GM12878 (cell line): ENCODE data around the gene CAB39. TPM values are rescaled to one million over a fixed set of nuclear protein-coding genes. Genes with fewer than 3 reads are reported as not detected.

Source experiments
- ATAC-seq: fragments of 200-7000 bp; cut with Tn5 transposase; 3 replicates; pipeline ENCODE4 v1.9.1; 2020; ENCODE audit warnings: mild to moderate bottlenecking, moderate library complexity
- BruUV-seq: library from RNA; stranded (reverse); fragments of 400-500 nt; replicated peaks from 2 replicates; lab custom pipeline; 2021; lab: Mats Ljungman, UMichigan
- CTCF ChIA-PET: fragments of 300-600 bp; sonication (Branson Sonifier 250); formaldehyde crosslinking; extraction: SDS; loops from one replicate; lab custom pipeline; 2021; ENCODE audit warnings: inconsistent platforms; lab: Yijun Ruan, JAX
- POLR2A ChIA-PET: fragments of 350-600 bp; formaldehyde crosslinking; extraction: SDS; loops from one replicate; lab custom pipeline; 2021; ENCODE audit warnings: inconsistent platforms; lab: Charles Lee
- RAD21 ChIA-PET: fragments of 300-600 bp; sonication (Branson Sonifier 250); formaldehyde crosslinking; loops from one replicate; lab custom pipeline; 2023; ENCODE audit warnings: antibody characterized with exemption; ENCODE audit not compliant: unreplicated experiment; lab: Charles Lee
- SMC1A ChIA-PET: fragments of 300-600 bp; sonication (Branson Sonifier 250); formaldehyde crosslinking; loops from one replicate; lab custom pipeline; 2023; ENCODE audit not compliant: unreplicated experiment, uncharacterized antibody; lab: Charles Lee
- DNase-seq: peaks from one replicate; pipeline ENCODE4 v3.0.0-alpha.2; 2011; ENCODE audit warnings: low read depth, low spot score
- FAIRE-seq: peaks from 3 replicates; lab custom pipeline; 2011; peaks lifted over from hg19 to GRCh38; lab: Jason Lieb, UNC
- H2AFZ ChIP-seq: 2 replicates; pipeline ENCODE4 v1.6.0; 2011; ENCODE audit warnings: low read depth, low read length, control low read depth; ENCODE audit not compliant: control insufficient read depth
- H3K27ac ChIP-seq: 2 replicates; pipeline ENCODE4 v1.5.1; 2011; ENCODE audit warnings: control low read depth; ENCODE audit not compliant: control insufficient read depth, insufficient read depth
- H3K27me3 ChIP-seq, 2 experiments: replicated peaks in 1 of 2; 2 replicates each; pipeline versions ENCODE4 v1.6.0 to v1.6.1; 2011; ENCODE audit warnings: low read length in 1 of 2; ENCODE audit not compliant: control insufficient read depth in 2 of 2, insufficient read depth in 2 of 2
- H3K36me3 ChIP-seq, 2 experiments: 2 replicates each; pipeline ENCODE4 v1.5.1; 2011; ENCODE audit warnings: low read length in 1 of 2; ENCODE audit not compliant: control insufficient read depth in 2 of 2, insufficient read depth in 2 of 2
- H3K4me1 ChIP-seq: 2 replicates; pipeline ENCODE4 v1.6.1; 2011; ENCODE audit warnings: mild to moderate bottlenecking, low read length, moderate library complexity, mixed read lengths; ENCODE audit not compliant: control insufficient read depth, insufficient read depth
- H3K4me2 ChIP-seq: 2 replicates; pipeline ENCODE4 v1.6.0; 2011; ENCODE audit warnings: control low read depth; ENCODE audit not compliant: control insufficient read depth, insufficient read depth
- H3K4me3 ChIP-seq: fragments of 200-600 bp; sonication (generic); 2 replicates; pipeline ENCODE4 v1.5.1; 2016
- H3K79me2 ChIP-seq: 2 replicates; pipeline ENCODE4 v1.6.0; 2011; ENCODE audit warnings: low read length; ENCODE audit not compliant: control insufficient read depth, insufficient read depth
- H3K9ac ChIP-seq: 2 replicates; pipeline ENCODE4 v1.8.0; 2011; ENCODE audit warnings: low read length, control low read depth, mixed read lengths; ENCODE audit not compliant: control insufficient read depth, insufficient read depth
- H3K9me3 ChIP-seq: replicated peaks from 3 replicates; pipeline ENCODE4 v1.5.1; 2011; ENCODE audit warnings: mild to moderate bottlenecking, low read length; ENCODE audit not compliant: control insufficient read depth, insufficient read depth
- H4K20me1 ChIP-seq: 2 replicates; pipeline ENCODE4 v1.6.0; 2011; ENCODE audit not compliant: control insufficient read depth, insufficient read depth
- ATF7 ChIP-seq: fragments of 450-650 bp; IDR thresholded peaks from 2 replicates; pipeline ENCODE4 v1.6.1; 2016; ENCODE audit warnings: low read depth, mild to moderate bottlenecking
- CBFB ChIP-seq: IDR thresholded peaks from 2 replicates; pipeline ENCODE4 v1.6.1; 2016; ENCODE audit warnings: antibody characterized with exemption, low read depth
- CHD4 ChIP-seq: fragments of 200-600 bp; sonication (generic); IDR thresholded peaks from 2 replicates; pipeline ENCODE4 v1.6.1; 2016; ENCODE audit warnings: mild to moderate bottlenecking
- FOXM1 ChIP-seq: IDR thresholded peaks from 2 replicates; pipeline ENCODE4 v1.6.1; 2012; ENCODE audit warnings: low read depth, mild to moderate bottlenecking, inconsistent platforms, low read length, moderate library complexity
- GABPA ChIP-seq: IDR thresholded peaks from 2 replicates; pipeline ENCODE4 v1.6.1; 2014; ENCODE audit warnings: antibody characterized with exemption, low read depth, mild to moderate bottlenecking, inconsistent platforms
- IKZF1 ChIP-seq: fragments of 450-650 bp; conservative IDR thresholded peaks from 2 replicates; pipeline ENCODE4 v1.6.1; 2017; ENCODE audit warnings: antibody characterized with exemption, mild to moderate bottlenecking
- IKZF2 ChIP-seq, 2 experiments: fragments of 450-650 bp; IDR thresholded peaks; 2 replicates each; pipeline ENCODE4 v1.6.1; 2017; ENCODE audit warnings: mild to moderate bottlenecking in 2 of 2, moderate library complexity in 2 of 2
- JUNB ChIP-seq: IDR thresholded peaks from 2 replicates; pipeline ENCODE4 v1.6.1; 2016; ENCODE audit warnings: antibody characterized with exemption, mild to moderate bottlenecking
- MLLT1 ChIP-seq: fragments of 450-650 bp; IDR thresholded peaks from 2 replicates; pipeline ENCODE4 v1.6.1; 2016; ENCODE audit warnings: mild to moderate bottlenecking
- MTA3 ChIP-seq: IDR thresholded peaks from 2 replicates; pipeline ENCODE4 v1.6.1; 2012; ENCODE audit warnings: low read length, inconsistent platforms, borderline replicate concordance
- NR2F1 ChIP-seq: fragments of 450-650 bp; conservative IDR thresholded peaks from 2 replicates; pipeline ENCODE4 v1.6.1; 2017; ENCODE audit warnings: mild to moderate bottlenecking
- whole genome bisulfite sequencing: methylation state at CpG from one replicate; pipeline ENCODE4 v1.1.6; 2016; ENCODE audit warnings: low lambda C conversion rate; ENCODE audit not compliant: insufficient replicate concordance, insufficient coverage; ENCODE audit errors: missing lambda C conversion rate; 5-methylcytosine and 5-hydroxymethylcytosine counted together
- in situ Hi-C: fragments of 300-500 bp; cut with MboI; formaldehyde crosslinking; loops from 9 replicates; pipeline ENCODE4 v1.14.3; 2018; ENCODE audit warnings: mixed read lengths
- intact Hi-C: fragments of 100-400 bp; cut with micrococcal nuclease; formaldehyde crosslinking; loops from one replicate; pipeline ENCODE4 v1.14.2; 2022; ENCODE audit not compliant: unreplicated experiment
- polyA plus RNA-seq, 11 experiments: library from polyadenylated mRNA; depleted of rRNA in 4 of 11; unstranded in 6 of 11; stranded (reverse) in 5 of 11; fragments of >200 nt; fragmentation: Nextera tagmentation in 4 of 11; fragmentation: Illumina TruSeq in 1 of 11; extraction: Ambion mirVana in 4 of 11; extraction: Trizol in 1 of 11; gene quantifications; 1 replicate in 1 of 11; 2 replicates in 10 of 11; pipeline versions ENCODE4 v1.2.1 to v1.2.3, GENCODE V29; 2011 to 2016; ENCODE audit warnings: inconsistent platforms in 2 of 11, missing spikeins in 2 of 11, low read depth in 1 of 11
- total RNA-seq, 4 experiments: library from RNA; depleted of rRNA in 3 of 4; stranded (reverse); fragments of >200 nt in 3 of 4; fragmentation: Illumina TruSeq in 1 of 4; extraction: Trizol in 1 of 4; gene quantifications; 2 replicates each; pipeline versions ENCODE4 v1.2.1 to v1.2.3, GENCODE V29; 2013 to 2021
- TF ChIP-seq, protein P1 (sequence below): fragments of 450-650 bp; IDR thresholded peaks from 2 replicates; pipeline ENCODE4 v1.6.1; 2017; ENCODE audit warnings: low read depth, mild to moderate bottlenecking, moderate library complexity
- TF ChIP-seq, protein P2 (sequence below): fragments of 450-650 bp; IDR thresholded peaks from 2 replicates; pipeline ENCODE4 v1.6.1; 2016; ENCODE audit warnings: mild to moderate bottlenecking, moderate library complexity, borderline replicate concordance
- TF ChIP-seq, protein P3 (sequence below): IDR thresholded peaks from 2 replicates; pipeline ENCODE4 v1.6.1; 2012; ENCODE audit warnings: low read length, inconsistent platforms

Gene CAB39
- total and polyA plus RNA-seq, 10 of the 15 experiments (the other 5 are each of a cell fraction or from before 2014, with no cell fraction given) = 13.3 to 129 (median 62.9) TPM

GRCh38 chr2:230758566-230759480 lies 46.2 kb downstream of the CAB39 start:
- Histone ChIP-seq H3K4me2 (peak overlapping the region; percentile 7; the same call in 1 of the 2 replicates), H3K9ac (no peak overlapping the region), H3K4me3 (no peak overlapping the region), H3K27ac (peak overlapping the region; percentile 28; the same call in 1 of the 2 replicates), H3K9me3 (no peaks in the 10 kb centered on the region), H3K27me3 (no peaks in the 10 kb centered on the region), H3K4me1 (peaks cover 14% of the 10 kb centered on the region), H4K20me1 (peaks cover 6% of the 10 kb centered on the region; the same call in 1 of the 2 replicates), H3K79me2 (peaks cover 34% of the 10 kb centered on the region), H2AFZ (no peak overlapping the region), H3K36me3 (peaks cover 5 to 20% of the 10 kb centered on the region in 2 experiments)
- in situ Hi-C loops = no loop called here
- ATAC-seq = peak; percentile 58
- RAD21 ChIA-PET = no interaction called here
- DNase-seq = no peak
- POLR2A ChIA-PET = interaction anchor here (0.7 to 1.3 kb wide), 3 partner anchors 12 to 41 kb away, joined by 3 to 4 read pairs (median 3); no protein-coding TSS in a partner anchor
- intact Hi-C loops = no loop called here
- 66% methylated on average over 6 of the region's 6 CpGs for WGBS
- SMC1A ChIA-PET = interaction anchor here (1.2 to 1.7 kb wide), 6 partner anchors 11 to 144 kb away, joined by 3 to 7 read pairs (median 5); partner anchors contain the start of gene CAB39
- CTCF ChIA-PET = interaction anchor here (1.2 to 1.9 kb wide), 6 partner anchors 8 to 41 kb away, joined by 4 to 8 read pairs (median 4); no protein-coding TSS in a partner anchor
- peak; percentile 38 for FAIRE-seq
- no TSS peak for BruUV-seq
- TF ChIP-seq CBFB (peak; percentile 92), FOXM1 (0 out of 2 replicates have a peak, but pooled peaks have one; percentile 10), IKZF1 (peak; percentile 60), IKZF2 (IDR thresholded peaks at IDR 0.05) (peak; percentile 66 to 69), JUNB (peak; percentile 36; the same call in 1 of the 2 replicates), GABPA (no peak), CHD4 (no peak), NR2F1 (no peak), MTA3 (no peak), ATF7 (peak; percentile 75), MLLT1 (0 out of 2 replicates have a peak, but pooled peaks have one; percentile 36)
- TF ChIP-seq, protein P1, sequence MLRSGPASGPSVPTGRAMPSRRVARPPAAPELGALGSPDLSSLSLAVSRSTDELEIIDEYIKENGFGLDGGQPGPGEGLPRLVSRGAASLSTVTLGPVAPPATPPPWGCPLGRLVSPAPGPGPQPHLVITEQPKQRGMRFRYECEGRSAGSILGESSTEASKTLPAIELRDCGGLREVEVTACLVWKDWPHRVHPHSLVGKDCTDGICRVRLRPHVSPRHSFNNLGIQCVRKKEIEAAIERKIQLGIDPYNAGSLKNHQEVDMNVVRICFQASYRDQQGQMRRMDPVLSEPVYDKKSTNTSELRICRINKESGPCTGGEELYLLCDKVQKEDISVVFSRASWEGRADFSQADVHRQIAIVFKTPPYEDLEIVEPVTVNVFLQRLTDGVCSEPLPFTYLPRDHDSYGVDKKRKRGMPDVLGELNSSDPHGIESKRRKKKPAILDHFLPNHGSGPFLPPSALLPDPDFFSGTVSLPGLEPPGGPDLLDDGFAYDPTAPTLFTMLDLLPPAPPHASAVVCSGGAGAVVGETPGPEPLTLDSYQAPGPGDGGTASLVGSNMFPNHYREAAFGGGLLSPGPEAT = 0 out of 2 replicates have a peak, but pooled peaks have one; percentile 22
- TF ChIP-seq, protein P2, sequence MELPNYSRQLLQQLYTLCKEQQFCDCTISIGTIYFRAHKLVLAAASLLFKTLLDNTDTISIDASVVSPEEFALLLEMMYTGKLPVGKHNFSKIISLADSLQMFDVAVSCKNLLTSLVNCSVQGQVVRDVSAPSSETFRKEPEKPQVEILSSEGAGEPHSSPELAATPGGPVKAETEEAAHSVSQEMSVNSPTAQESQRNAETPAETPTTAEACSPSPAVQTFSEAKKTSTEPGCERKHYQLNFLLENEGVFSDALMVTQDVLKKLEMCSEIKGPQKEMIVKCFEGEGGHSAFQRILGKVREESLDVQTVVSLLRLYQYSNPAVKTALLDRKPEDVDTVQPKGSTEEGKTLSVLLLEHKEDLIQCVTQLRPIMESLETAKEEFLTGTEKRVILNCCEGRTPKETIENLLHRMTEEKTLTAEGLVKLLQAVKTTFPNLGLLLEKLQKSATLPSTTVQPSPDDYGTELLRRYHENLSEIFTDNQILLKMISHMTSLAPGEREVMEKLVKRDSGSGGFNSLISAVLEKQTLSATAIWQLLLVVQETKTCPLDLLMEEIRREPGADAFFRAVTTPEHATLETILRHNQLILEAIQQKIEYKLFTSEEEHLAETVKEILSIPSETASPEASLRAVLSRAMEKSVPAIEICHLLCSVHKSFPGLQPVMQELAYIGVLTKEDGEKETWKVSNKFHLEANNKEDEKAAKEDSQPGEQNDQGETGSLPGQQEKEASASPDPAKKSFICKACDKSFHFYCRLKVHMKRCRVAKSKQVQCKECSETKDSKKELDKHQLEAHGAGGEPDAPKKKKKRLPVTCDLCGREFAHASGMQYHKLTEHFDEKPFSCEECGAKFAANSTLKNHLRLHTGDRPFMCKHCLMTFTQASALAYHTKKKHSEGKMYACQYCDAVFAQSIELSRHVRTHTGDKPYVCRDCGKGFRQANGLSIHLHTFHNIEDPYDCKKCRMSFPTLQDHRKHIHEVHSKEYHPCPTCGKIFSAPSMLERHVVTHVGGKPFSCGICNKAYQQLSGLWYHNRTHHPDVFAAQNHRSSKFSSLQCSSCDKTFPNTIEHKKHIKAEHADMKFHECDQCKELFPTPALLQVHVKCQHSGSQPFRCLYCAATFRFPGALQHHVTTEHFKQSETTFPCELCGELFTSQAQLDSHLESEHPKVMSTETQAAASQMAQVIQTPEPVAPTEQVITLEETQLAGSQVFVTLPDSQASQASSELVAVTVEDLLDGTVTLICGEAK = no peak
- TF ChIP-seq, protein P3, sequence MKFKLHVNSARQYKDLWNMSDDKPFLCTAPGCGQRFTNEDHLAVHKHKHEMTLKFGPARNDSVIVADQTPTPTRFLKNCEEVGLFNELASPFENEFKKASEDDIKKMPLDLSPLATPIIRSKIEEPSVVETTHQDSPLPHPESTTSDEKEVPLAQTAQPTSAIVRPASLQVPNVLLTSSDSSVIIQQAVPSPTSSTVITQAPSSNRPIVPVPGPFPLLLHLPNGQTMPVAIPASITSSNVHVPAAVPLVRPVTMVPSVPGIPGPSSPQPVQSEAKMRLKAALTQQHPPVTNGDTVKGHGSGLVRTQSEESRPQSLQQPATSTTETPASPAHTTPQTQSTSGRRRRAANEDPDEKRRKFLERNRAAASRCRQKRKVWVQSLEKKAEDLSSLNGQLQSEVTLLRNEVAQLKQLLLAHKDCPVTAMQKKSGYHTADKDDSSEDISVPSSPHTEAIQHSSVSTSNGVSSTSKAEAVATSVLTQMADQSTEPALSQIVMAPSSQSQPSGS = peak; percentile 64; the same call in 1 of the 2 replicates
